Measurements from ENCODE around the gene AGBL5. TPM values are rescaled to one million over a fixed set of nuclear protein-coding genes. Genes with fewer than 3 reads are reported as not detected.

The AGBL5 gene
- total and polyA plus RNA-seq, 2 of the 13 experiments (the other 11 are each of a cell fraction or from before 2014, with no cell fraction given) = 55.9 to 73.3 TPM

- TF ChIP-seq ZNF790 (CRISPR knock-in tag; IDR thresholded peaks at IDR 0.05; ENCODE audit: borderline replicate concordance) = peak; percentile 67; the same call in 1 of the 2 replicates
- no peak; the same call in 1 of the 2 replicates for TF ChIP-seq IRX3 (CRISPR knock-in tag; IDR thresholded peaks at IDR 0.05; ENCODE audit: borderline replicate concordance, low read depth)
- no peak for TF ChIP-seq ZNF296 (CRISPR knock-in tag; conservative IDR thresholded peaks at IDR 0.05)
- peak; percentile 34; the same call in 1 of the 2 replicates for TF ChIP-seq ZBTB7B (CRISPR knock-in tag; IDR thresholded peaks at IDR 0.05)
- no peak for TF ChIP-seq MED8 (CRISPR knock-in tag; IDR thresholded peaks at IDR 0.05; ENCODE audit: insufficient replicate concordance)
- TF ChIP-seq ATF2 (CRISPR knock-in tag; IDR thresholded peaks at IDR 0.05) = no peak
- 0 out of 2 replicates have a peak, but pooled peaks have one; percentile 5 for TF ChIP-seq STAT5B (CRISPR knock-in tag; IDR thresholded peaks at IDR 0.05)
- no peak for TF ChIP-seq ZFP82 (CRISPR knock-in tag; IDR thresholded peaks at IDR 0.05; ENCODE audit: borderline replicate concordance)
- TF ChIP-seq, protein P1, sequence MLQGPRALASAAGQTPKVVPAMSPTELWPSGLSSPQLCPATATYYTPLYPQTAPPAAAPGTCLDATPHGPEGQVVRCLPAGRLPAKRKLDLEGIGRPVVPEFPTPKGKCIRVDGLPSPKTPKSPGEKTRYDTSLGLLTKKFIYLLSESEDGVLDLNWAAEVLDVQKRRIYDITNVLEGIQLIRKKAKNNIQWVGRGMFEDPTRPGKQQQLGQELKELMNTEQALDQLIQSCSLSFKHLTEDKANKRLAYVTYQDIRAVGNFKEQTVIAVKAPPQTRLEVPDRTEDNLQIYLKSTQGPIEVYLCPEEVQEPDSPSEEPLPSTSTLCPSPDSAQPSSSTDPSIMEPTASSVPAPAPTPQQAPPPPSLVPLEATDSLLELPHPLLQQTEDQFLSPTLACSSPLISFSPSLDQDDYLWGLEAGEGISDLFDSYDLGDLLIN (CRISPR knock-in tag; IDR thresholded peaks at IDR 0.05; ENCODE audit: borderline replicate concordance) = no peak
- TF ChIP-seq FOXK2 (IDR thresholded peaks at IDR 0.05) = no peak
- no peak for TF ChIP-seq TRIM22 (IDR thresholded peaks at IDR 0.05)
- TF ChIP-seq RARA (CRISPR knock-in tag; IDR thresholded peaks at IDR 0.05) = 0 out of 2 replicates have a peak, but pooled peaks have one; percentile 3
- peak; percentile 90; the same call in 1 of the 2 replicates for TF ChIP-seq ZNF704 (CRISPR knock-in tag; IDR thresholded peaks at IDR 0.05; ENCODE audit: borderline replicate concordance)
- no peak for TF ChIP-seq SPEN (CRISPR knock-in tag; IDR thresholded peaks at IDR 0.05; ENCODE audit: low read depth)
- TF ChIP-seq, protein P2, sequence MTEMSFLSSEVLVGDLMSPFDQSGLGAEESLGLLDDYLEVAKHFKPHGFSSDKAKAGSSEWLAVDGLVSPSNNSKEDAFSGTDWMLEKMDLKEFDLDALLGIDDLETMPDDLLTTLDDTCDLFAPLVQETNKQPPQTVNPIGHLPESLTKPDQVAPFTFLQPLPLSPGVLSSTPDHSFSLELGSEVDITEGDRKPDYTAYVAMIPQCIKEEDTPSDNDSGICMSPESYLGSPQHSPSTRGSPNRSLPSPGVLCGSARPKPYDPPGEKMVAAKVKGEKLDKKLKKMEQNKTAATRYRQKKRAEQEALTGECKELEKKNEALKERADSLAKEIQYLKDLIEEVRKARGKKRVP (CRISPR knock-in tag; IDR thresholded peaks at IDR 0.05) = peak in 1 of 2 experiments; percentile 55; a peak in 2 of 4 replicates
- no peak for TF ChIP-seq ZNF329 (CRISPR knock-in tag; IDR thresholded peaks at IDR 0.05; ENCODE audit: low read depth)
- TF ChIP-seq ZNF709 (CRISPR knock-in tag; IDR thresholded peaks at IDR 0.05) = peak; percentile 21; the same call in 1 of the 2 replicates
- TF ChIP-seq ZNF30 (CRISPR knock-in tag; IDR thresholded peaks at IDR 0.05) = no peak
- TF ChIP-seq ZFYVE20 (CRISPR knock-in tag; IDR thresholded peaks at IDR 0.05; ENCODE audit: borderline replicate concordance, low read depth) = no peak
- TF ChIP-seq, protein P3, sequence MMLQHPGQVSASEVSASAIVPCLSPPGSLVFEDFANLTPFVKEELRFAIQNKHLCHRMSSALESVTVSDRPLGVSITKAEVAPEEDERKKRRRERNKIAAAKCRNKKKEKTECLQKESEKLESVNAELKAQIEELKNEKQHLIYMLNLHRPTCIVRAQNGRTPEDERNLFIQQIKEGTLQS (CRISPR knock-in tag; IDR thresholded peaks at IDR 0.05) = peak; percentile 5; the same call in 1 of the 2 replicates
- TF ChIP-seq, protein P4, sequence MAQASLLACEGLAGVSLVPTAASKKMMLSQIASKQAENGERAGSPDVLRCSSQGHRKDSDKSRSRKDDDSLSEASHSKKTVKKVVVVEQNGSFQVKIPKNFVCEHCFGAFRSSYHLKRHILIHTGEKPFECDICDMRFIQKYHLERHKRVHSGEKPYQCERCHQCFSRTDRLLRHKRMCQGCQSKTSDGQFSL (CRISPR knock-in tag; IDR thresholded peaks at IDR 0.05) = no peak
Measured at GRCh38 chr2:27086724-27087593, 35.5 kb downstream of the AGBL5 start, which contains the start of gene KHK (continued).

Data from HepG2 (cell line).